ENCODE data around the gene RAB3GAP1.
"Not testable (repeated sequence)": the region's sequence is repeated elsewhere in the genome, so short reads cannot be mapped to it uniquely, and the experiment has no call there.

RAB3GAP1 gene

GRCh38 chr2:135052042-135052876 is at the start of gene RAB3GAP1:
Gene RAB3GAP1, plus strand, starts transcription at chr2:135052292. Its CDS starts 16 bp downstream, at chr2:135052308.
- DNase-seq, result peak; percentile 59

- DNase-seq, result no peak
These were observed 49.3 kb upstream of the RAB3GAP1 start for GRCh38 chr2:135002836-135003235.

GRCh38 chr2:135004005-135004746 is 47.9 kb upstream of the RAB3GAP1 start:
- peak; percentile 57 for DNase-seq

GRCh38 chr2:135005753-135006152 is 46.3 kb upstream of the RAB3GAP1 start:
- DNase-seq, result no peak

- no peak for DNase-seq
These were observed 42.8 kb upstream of the RAB3GAP1 start for GRCh38 chr2:135009339-135009738.

- DNase-seq, result no peak
These were observed 41.7 kb upstream of the RAB3GAP1 start for GRCh38 chr2:135010200-135010942.

- DNase-seq, result no peak
These were observed 40.5 kb upstream of the RAB3GAP1 start for GRCh38 chr2:135011633-135012032.

GRCh38 chr2:135021618-135022017 is 30.5 kb upstream of the RAB3GAP1 start:
- no peak for DNase-seq

- no peak for DNase-seq
These were observed 28.9 kb upstream of the RAB3GAP1 start for GRCh38 chr2:135022952-135023880.

- DNase-seq, result no peak
These were observed 28.1 kb upstream of the RAB3GAP1 start for GRCh38 chr2:135023886-135024485.

- no peak for DNase-seq
These were observed 22.5 kb upstream of the RAB3GAP1 start for GRCh38 chr2:135029481-135030134.

- DNase-seq, result no peak
These were observed 21.3 kb upstream of the RAB3GAP1 start for GRCh38 chr2:135030826-135031225.

- not testable (repeated sequence) for DNase-seq
These were observed 18.9 kb upstream of the RAB3GAP1 start for GRCh38 chr2:135033216-135033615.

GRCh38 chr2:135037831-135038230 is 14.3 kb upstream of the RAB3GAP1 start:
- no peak for DNase-seq

GRCh38 chr2:135043345-135043744 is 8.7 kb upstream of the RAB3GAP1 start:
- DNase-seq, result no peak

GRCh38 chr2:135047300-135047699 is 4.8 kb upstream of the RAB3GAP1 start, which contains the start of gene MAP3K19:
Gene MAP3K19, minus strand, starts transcription at chr2:135047447. Its CDS starts 22,800 bp downstream, at chr2:135024647.
- DNase-seq, result no peak

GRCh38 chr2:135048122-135048521 is 4.0 kb upstream of the RAB3GAP1 start:
- no peak for DNase-seq

GRCh38 chr2:135050132-135050531 is 2.0 kb upstream of the RAB3GAP1 start:
- no peak for DNase-seq

GRCh38 chr2:135050684-135051083 is 1.4 kb upstream of the RAB3GAP1 start:
- DNase-seq, result no peak

GRCh38 chr2:135052997-135053474 is 944 bp downstream of the RAB3GAP1 start:
- no peak for DNase-seq
